GM12872 (cell line): ENCODE results near the gene R3HDM4.

Source experiments
- TF ChIP-seq, protein P1 (sequence below): IDR thresholded peaks from 3 replicates; pipeline ENCODE4 v1.5.1; 2011; ENCODE audit warnings: low read depth, mild to moderate bottlenecking, low read length, moderate library complexity; ENCODE audit not compliant: insufficient read depth

The R3HDM4 gene

DNA sequence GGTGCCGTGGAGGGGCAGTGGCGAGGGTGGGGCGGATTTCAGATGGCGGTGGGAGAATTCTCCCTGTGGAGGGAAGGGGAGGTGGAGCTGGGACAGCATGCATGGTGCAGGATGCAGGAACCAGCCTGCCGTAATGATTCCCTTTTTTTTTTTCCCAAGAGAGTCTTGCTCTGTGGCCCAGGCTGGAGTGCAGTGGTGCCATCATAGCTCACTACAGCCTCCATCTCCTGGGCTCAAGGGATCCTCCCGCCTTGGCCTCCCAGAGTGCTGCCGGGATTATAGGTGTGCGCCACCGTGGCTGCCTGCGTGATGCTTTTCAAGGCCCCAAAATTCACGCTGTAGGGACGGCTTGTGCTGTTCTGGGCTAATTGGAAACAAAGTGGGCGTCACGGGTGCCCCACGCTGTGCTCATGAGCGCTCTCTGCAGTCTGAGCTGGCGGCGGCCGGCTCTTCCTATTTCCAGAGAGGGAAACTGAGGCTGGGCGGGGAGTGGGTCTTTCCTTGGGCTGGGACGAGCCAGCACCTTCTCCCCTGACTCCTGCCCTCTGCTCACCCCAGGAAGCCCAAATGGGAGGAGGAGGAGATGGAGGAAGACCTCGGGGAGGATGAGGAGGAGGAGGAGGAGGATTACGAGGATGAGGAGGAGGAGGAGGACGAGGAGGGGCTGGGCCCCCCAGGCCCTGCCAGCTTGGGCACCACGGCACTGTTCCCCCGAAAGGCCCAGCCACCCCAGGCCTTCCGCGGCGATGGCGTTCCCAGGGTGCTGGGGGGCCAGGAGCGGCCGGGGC lies 19.0 kb upstream of the R3HDM4 start:
- TF ChIP-seq, protein P1, sequence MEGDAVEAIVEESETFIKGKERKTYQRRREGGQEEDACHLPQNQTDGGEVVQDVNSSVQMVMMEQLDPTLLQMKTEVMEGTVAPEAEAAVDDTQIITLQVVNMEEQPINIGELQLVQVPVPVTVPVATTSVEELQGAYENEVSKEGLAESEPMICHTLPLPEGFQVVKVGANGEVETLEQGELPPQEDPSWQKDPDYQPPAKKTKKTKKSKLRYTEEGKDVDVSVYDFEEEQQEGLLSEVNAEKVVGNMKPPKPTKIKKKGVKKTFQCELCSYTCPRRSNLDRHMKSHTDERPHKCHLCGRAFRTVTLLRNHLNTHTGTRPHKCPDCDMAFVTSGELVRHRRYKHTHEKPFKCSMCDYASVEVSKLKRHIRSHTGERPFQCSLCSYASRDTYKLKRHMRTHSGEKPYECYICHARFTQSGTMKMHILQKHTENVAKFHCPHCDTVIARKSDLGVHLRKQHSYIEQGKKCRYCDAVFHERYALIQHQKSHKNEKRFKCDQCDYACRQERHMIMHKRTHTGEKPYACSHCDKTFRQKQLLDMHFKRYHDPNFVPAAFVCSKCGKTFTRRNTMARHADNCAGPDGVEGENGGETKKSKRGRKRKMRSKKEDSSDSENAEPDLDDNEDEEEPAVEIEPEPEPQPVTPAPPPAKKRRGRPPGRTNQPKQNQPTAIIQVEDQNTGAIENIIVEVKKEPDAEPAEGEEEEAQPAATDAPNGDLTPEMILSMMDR = no peak

DNA sequence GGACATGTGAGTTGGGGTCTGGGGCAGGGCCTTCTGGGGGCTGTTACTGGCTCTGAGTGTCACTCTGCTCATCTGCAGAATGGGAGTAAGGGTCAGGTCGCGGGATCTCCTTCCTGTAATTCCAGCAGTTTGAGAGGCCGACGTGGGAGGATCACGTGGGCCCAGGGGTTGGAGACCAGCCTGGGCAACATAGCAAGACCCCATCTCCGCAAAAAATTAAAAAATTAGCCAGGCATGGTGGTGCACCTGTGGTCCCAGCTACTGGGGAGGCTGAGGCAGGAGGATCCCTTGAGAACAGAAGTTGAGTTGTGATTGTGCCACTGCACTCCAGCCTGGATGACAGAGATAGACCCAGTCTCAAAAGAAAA lies 16.9 kb upstream of the R3HDM4 start:
- TF ChIP-seq, protein P1 = no peak

DNA sequence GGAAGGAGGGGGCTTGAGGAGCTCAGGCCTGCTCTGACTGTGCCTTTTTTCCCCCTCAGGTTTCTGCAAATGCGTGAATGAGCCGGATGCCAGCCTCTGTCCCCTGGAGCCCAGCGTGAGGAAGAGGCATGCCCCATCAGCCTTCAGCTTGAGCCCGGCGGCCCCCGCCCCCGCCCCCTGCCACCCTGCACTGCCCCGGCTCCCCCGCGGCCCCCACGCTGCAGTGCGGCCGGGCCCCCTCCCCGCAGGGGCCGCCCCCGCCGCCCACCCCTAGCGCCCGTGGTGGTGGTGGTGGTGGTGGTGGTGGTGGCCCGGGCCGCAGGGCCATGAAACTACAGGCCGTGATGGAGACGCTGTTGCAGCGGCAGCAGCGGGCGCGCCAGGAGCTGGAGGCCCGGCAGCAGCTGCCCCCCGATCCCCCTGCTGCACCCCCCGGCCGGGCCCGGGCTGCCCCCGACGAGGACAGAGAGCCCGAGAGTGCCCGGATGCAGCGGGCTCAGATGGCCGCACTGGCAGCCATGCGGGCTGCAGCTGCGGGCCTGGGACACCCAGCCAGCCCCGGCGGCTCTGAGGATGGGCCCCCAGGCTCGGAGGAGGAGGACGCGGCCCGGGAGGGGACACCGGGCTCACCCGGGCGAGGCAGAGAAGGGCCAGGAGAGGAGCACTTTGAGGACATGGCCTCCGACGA lies 16.3 kb upstream of the R3HDM4 start:
- TF ChIP-seq, protein P1 = no peak

DNA sequence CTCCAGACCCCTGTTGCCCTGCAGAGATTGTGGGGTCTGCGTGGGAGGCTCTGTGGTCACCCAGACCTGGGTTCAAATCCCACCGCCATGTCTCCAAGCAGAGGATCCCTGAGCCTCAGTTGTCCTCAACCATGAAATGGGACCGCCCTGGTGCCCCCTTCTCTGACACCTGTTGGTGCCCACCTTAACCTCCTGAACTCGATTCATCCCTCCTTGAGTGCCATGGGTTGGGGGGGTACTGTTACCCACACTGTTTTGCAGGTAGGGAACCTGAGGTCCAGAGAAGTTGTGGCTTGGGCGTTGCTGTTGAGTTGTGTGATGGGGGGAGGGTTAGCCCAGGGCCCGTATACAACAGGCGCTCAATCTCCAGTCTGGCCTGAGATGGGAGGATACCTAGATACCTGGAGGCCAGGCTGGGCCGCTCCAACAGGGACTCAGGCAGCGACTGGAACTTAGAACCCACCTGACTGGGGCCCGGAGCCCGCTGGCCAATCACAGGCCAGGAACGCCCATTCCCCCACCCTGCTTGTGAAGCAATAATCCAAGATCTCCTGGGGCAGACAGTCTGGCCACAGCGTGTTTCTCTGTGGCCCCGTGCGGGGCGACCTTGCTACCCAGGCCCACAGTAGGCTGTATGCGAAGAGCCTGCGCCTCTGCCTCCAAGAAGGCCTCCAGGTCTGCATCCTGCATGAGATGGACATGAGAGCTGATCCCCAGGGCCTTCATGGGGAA lies 15.6 kb upstream of the R3HDM4 start:
- TF ChIP-seq, protein P1 = no peak

DNA sequence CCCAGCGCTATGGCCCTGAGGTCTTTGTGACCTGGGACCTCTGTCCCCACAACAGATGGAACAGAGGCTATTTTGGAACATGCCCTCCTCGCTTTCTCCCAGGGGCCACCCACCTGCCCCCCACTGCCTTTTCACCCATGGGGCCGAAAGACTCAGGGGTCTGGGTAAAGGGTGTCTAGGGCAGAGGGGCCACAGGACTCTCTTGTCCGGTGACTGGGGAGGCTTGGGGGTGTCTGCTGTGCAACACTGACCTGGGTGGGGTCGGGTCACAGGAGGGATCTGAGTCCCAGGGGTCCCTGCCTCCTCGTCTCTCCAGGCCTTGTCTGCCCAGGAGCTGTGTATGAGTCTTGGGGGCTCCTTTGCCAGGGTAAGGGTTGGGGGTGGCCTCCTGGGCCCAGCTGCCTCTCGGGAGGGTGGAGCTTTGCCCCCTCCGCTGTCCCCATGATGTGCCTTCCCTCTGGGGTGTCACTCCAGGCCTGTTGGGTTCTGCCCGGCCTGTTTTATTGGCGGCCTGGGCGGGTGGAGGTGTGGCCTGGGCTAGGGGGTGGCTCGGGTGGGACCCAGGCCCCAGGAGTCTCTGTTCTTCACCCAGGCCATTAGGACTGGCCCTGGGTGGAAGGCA lies 14.9 kb upstream of the R3HDM4 start:
- TF ChIP-seq, protein P1 = no peak

DNA sequence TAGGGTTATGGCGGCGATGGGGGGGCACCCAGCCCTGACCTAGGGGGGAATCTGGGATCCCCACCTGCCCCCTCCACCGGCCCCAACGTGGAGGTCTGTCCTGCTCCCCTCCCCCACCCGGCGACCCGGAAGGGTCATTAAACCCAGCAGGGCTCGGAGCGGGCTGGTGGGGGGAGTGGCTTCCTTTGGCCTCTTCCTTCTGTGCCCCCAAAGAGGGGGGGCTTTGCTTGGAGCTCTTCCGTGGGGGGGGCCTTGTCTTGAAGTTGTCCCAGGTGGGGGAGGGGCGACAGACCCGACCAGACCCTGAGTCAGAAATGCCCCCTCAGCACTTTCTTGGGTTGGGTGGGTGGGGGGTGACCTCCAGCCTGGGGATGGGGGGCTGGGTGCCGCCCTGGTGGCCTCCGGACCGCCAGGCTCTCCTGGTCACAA lies 14.3 kb upstream of the R3HDM4 start:
- TF ChIP-seq, protein P1 = no peak
